K562 (cell line): ENCODE results near the gene PPP4R3A. TPM values are rescaled to one million over a fixed set of nuclear protein-coding genes. Genes with fewer than 3 reads are reported as not detected.

Source experiments
- ADNP ChIP-seq: fragments of 200-800 bp; sonication (Bioruptor generic); IDR thresholded peaks from 2 replicates; pipeline ENCODE4 v1.6.1; 2016; ENCODE audit warnings: missing genetic modification characterization, missing compliant biosample characterization
- JUNB ChIP-seq: fragments of 450-650 bp; formaldehyde crosslinking; conservative IDR thresholded peaks from 2 replicates; pipeline ENCODE4 v1.4.0; 2020; ENCODE audit warnings: mild to moderate bottlenecking
- MIER1 ChIP-seq: fragments of 450-650 bp; IDR thresholded peaks from 2 replicates; pipeline ENCODE4 v1.6.1; 2016; ENCODE audit warnings: antibody characterized with exemption, mild to moderate bottlenecking, low read depth
- PATZ1 ChIP-seq: fragments of 250-450 bp; sonication (Bioruptor Pico); IDR thresholded peaks from 2 replicates; pipeline ENCODE4 v1.5.0; 2020; ENCODE audit warnings: mild to moderate bottlenecking, borderline replicate concordance
- PKNOX1 ChIP-seq: fragments of 450-650 bp; IDR thresholded peaks from 2 replicates; pipeline ENCODE4 v1.6.1; 2016
- TARDBP ChIP-seq: fragments of 450-650 bp; IDR thresholded peaks from 2 replicates; pipeline ENCODE4 v1.6.1; 2016
- TBL1XR1 ChIP-seq, 2 experiments: IDR thresholded peaks; 2 replicates each; pipeline ENCODE4 v1.6.1; 2012; ENCODE audit warnings: improper control_type of control experiment in 2 of 2, low read length in 2 of 2, mild to moderate bottlenecking in 1 of 2
- VEZF1 ChIP-seq: fragments of 200-800 bp; sonication (Bioruptor generic); IDR thresholded peaks from 2 replicates; pipeline ENCODE4 v1.6.1; 2017; ENCODE audit warnings: missing genetic modification characterization, missing compliant biosample characterization
- ZBTB11 ChIP-seq, 3 experiments: fragments of 200-800 bp in 1 of 3; fragments of 250-450 bp in 1 of 3; fragments of 450-650 bp in 1 of 3; sonication (Bioruptor Pico) in 1 of 3; sonication (Bioruptor generic) in 1 of 3; formaldehyde crosslinking in 1 of 3; IDR thresholded peaks; 2 replicates each; pipeline versions ENCODE4 v1.6.1 to v1.8.0; 2016 to 2022; ENCODE audit warnings: mild to moderate bottlenecking in 2 of 3, missing genetic modification characterization in 2 of 3, missing compliant biosample characterization in 1 of 3, moderate library complexity in 1 of 3
- ZKSCAN1 ChIP-seq: fragments of 150-350 bp; IDR thresholded peaks from 2 replicates; pipeline ENCODE4 v1.6.1; 2016; ENCODE audit warnings: low read depth, low read length
- polyA plus RNA-seq, 8 experiments: library from polyadenylated mRNA; depleted of rRNA in 4 of 8; stranded (reverse) in 5 of 8; unstranded in 3 of 8; fragments of >200 nt; fragmentation: Nextera tagmentation in 2 of 8; fragmentation: Illumina TruSeq in 1 of 8; extraction: Ambion mirVana in 2 of 8; extraction: Trizol in 1 of 8; gene quantifications; 2 replicates each; pipeline versions ENCODE4 v1.2.1 to v1.2.3, GENCODE V29; 2011 to 2014; ENCODE audit warnings: inconsistent platforms in 1 of 8, missing spikeins in 1 of 8
- total RNA-seq, 7 experiments: library from RNA; depleted of rRNA in 6 of 7; stranded (reverse); fragments of >200 nt in 6 of 7; fragmentation: Illumina TruSeq in 2 of 7; extraction: Trizol in 2 of 7; gene quantifications; 2 replicates each; pipeline versions ENCODE4 v1.2.1 to v1.2.3, GENCODE V29; 2011 to 2021; ENCODE audit warnings: low replicate concordance in 1 of 7

PPP4R3A gene
- total and polyA plus RNA-seq, 9 of the 15 experiments (the other 6 are each of a cell fraction or from before 2014, with no cell fraction given) = 9.5 to 54.9 (median 44.9) TPM

- no peak for TF ChIP-seq ADNP (tag)
- no peak for TF ChIP-seq MIER1
- no peak for TF ChIP-seq ZBTB11 (CRISPR knock-in tag; IDR thresholded peaks at IDR 0.05)
- TF ChIP-seq JUNB (CRISPR knock-in tag) = no peak
- TF ChIP-seq TARDBP = no peak
- no peak for TF ChIP-seq PATZ1 (CRISPR knock-in tag)
- TF ChIP-seq VEZF1 (CRISPR knock-in tag) = no peak
- TF ChIP-seq PKNOX1 = no peak
- TF ChIP-seq ZKSCAN1 = no peak
- no peak for TF ChIP-seq TBL1XR1 (IDR thresholded peaks at IDR 0.05; ENCODE audit: low read length in 2 of 2)
These were observed 95.7 kb downstream of the PPP4R3A start (continued) for GRCh38 chr14:91414475-91414833.
